ENCODE results near the gene IL1RL2.

The IL1RL2 gene

GRCh38 chr2:102269200-102269524 lies 82.3 kb downstream of the IL1RL2 start:
- no peak for DNase-seq

GRCh38 chr2:102271844-102272243 lies 85.0 kb downstream of the IL1RL2 start:
- DNase-seq: no peak

DNA sequence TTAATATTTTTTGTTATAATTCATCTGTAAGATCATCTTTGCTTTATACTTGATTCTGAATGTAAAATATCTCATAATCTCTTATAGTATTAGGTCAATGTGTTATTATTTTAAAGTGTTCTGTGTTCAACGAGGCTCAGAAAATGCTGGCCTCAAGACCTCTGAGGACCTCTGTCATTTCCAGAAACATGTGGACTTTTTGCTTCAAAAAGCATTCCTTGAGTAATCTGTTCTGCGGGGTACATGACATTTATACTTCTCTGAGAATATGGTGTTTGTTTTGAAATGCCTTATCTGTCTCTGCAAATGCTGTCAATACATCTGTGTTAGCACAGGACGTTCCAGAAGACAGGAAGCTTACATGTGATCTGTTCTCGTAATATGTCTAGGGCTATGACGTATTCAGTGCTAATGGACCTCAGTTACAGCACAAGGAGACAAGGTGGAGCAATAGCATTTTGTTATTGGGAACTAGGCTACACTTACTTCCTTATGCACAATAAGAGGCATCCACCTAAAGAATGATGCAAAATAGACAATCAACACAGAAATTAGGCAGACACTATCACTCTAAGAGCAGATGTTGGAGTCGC lies 86.9 kb downstream of the IL1RL2 start:
- no peak for DNase-seq

DNA sequence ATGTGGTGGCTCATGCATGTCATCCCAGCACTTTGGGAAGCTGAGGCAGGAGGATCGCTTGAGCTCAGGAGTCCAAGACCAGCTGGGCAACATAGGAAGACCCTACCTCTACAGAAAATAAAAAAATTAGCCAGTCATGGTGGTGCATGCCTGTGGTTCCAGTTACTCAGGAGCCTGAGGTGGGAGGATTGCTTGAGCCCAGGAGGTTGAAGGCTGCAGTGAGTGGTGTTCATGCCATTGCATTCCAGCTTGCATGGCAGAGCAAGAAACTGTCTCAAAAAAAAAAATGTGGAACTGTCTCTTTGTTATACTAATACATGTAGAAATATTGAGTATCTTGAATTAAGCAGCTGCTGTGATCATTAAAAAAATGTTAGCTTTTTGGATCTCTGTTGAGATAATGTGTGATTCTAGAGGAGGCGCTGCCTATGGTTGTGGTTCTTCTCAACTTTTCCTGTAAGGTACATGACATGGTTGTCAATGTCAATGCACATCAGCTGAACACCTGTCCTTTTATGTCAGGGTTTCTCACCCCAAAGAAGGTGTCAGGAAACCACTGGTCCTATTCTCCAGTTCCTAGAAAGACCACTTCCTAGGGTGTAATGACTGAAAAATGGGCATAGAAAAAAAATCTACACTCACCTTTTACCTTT lies 89.9 kb downstream of the IL1RL2 start:
- no peak for DNase-seq

DNA sequence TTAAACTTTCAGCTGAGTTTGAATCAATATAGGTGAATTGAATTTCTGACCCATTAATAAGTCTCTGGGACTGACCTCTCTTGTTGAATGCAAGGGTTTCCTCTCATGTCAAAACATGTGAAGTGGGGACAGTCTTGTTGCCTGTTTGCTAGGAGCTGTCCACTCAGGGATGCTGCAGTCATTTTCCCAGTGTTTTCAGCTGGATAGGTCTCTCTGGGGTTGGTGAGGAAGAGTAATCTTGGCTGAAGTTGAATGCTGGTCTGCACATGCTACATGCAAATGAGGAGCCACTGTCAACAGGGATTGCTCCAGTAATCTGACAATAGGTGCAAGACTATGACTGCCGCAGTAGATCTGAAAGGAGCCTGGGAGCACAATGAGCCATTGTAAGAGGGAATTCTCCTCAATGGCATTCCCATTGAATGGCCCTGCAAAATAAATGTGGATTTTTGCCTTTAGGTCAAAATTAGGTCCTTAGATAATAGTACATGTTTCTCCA lies 90.4 kb downstream of the IL1RL2 start:
- DNase-seq: no peak

DNA sequence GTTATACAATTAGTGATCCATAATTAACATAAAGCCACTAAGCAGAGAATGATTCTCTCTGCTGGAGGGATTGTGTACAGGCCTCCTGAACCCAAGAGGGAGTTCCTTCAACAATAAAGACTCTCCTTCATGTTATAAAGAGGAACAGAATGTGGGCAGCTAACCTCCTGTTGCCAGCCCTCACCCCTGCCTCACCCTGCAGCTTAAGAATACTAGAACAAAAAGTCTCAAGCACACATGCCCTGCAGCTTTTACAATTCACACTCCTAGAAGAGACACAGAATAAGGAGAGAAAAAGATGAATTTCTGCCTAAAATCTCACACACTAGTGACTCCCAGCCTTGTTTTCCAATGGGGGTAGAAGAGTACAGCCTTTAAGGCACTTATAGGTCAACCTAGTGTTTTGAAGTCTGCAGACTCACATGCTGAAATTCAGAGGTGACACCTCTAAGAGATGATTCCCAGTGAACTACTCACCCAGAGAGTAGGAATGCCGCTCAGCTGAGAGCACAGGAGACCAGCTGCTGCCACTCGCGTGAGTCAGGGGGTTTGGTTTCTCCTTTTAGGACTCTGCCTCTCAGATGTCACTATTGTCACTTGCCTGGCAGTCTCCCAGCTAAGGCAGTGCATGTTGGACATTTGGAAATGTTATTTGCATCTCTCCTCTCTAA lies 92.0 kb downstream of the IL1RL2 start:
- DNase-seq: no peak

DNA sequence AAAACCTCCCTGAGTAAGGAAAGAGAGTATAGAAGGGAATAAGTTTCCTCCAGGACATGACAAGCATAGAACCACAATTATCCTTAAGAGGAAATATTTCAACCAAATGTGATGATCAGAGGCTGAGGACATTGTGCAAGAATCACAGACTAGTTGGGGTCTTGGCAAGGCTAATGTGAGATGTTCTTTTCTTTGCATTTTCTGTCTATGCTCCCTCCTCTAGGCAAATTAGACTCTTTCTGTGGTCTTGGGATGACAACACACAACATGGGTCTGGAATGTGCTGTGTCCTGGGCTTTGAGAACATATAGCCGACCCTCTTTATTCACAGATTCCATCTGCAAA lies 92.5 kb downstream of the IL1RL2 start:
- no peak for DNase-seq

DNA sequence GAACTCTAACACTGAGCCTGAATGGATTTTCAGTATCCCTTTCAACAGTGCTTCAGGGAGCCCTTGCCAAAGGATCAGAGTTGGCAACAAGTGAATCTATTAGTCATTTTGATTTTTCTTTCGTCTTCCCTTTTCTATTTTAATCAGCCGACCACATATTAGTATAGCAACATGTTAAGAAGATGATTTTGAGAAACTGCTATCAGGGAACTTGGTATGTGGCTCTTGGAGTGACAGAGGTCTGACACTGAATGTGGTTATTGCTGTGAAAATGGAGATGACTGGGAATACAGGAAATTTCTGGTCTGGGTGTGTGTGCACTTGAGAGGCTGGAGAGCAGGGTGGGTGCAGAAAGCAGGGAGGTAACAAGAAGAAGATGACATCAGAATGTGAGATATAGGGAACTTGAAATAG lies 95.9 kb downstream of the IL1RL2 start:
- no peak for DNase-seq

DNA sequence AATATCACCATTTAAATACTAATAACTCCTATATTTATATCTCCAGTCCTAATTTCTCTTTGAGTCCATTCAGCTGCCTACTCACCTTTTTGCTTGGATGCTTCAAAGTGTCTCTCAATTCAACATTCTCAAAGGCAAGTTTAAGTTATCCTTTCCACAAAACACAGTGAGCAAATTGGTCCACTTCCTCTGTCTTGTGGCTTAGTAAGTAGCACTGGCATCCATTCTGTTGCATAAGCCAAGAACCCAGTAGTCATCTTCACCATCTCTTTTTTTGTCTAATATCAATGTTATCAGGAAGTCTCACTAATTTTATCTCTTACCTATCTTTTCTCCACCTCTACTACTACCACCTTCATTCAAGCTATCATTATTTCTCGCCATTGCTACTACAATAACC lies 97.2 kb downstream of the IL1RL2 start:
- DNase-seq: no peak

DNA sequence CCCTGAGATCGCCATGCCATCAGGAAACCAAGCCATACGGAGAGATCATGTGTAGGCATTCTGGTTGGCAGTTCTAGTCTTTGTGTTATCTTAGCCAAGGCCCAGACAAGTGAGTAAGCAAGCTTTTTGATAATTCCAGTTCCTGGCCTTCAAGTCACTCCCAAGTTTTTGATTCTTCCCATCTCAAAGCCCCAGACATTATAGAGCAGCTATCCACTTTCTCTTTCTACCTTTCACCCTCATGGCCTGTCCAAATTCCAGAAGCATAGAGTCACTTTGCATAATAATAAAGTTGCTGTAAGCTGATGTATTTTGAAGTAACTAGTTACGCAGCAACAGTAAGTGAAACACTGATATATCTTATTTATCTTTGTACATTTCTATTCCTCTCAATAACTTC lies 97.8 kb downstream of the IL1RL2 start:
- DNase-seq: no peak

DNA sequence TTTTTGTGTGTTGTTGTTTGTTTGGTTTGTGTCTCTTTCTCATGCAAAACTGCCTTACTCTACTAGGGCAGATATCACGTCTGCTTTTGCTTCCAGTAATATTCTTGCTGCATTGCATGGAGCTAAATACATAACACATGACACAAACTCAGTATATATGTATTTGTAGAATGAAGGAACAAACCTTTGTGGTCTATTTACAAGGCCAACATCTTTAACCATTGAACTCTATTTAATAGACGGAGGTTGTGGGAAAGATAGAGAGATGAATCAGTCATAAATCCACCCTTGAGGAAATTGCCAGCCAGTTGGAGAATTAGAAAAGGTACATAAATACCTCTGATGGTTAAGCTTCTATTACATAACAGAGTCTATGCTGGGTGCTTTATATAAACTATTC lies 98.5 kb downstream of the IL1RL2 start:
- DNase-seq: no peak

GRCh38 chr2:102286041-102286440 lies 99.2 kb downstream of the IL1RL2 start:
- no peak for DNase-seq

DNA sequence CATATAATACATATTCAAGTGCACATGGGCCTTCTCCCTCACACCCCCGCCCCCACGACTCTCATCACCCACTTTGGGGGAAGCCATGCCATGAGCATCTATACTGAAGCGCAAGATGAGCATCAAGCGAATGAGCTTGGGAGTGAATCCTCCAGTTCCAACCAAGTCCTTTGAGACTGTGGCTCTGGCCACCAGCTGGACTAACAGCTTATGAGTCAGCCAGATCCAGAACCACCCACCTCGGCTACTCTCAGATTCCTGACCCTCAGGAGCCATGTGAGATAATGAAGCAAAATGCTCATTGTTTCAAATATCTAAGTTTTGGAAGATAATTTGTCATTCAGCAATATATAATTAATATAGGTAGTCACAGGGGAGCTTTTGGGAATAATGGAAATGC lies 102.3 kb downstream of the IL1RL2 start:
- no peak for DNase-seq
